ENCODE results near the gene LTBP3. TPM values are rescaled to one million over a fixed set of nuclear protein-coding genes. Genes with fewer than 3 reads are reported as not detected.

The LTBP3 gene
- total and polyA plus RNA-seq, 2 donors from 2014 or later = 61.6 to 165 TPM

DNA sequence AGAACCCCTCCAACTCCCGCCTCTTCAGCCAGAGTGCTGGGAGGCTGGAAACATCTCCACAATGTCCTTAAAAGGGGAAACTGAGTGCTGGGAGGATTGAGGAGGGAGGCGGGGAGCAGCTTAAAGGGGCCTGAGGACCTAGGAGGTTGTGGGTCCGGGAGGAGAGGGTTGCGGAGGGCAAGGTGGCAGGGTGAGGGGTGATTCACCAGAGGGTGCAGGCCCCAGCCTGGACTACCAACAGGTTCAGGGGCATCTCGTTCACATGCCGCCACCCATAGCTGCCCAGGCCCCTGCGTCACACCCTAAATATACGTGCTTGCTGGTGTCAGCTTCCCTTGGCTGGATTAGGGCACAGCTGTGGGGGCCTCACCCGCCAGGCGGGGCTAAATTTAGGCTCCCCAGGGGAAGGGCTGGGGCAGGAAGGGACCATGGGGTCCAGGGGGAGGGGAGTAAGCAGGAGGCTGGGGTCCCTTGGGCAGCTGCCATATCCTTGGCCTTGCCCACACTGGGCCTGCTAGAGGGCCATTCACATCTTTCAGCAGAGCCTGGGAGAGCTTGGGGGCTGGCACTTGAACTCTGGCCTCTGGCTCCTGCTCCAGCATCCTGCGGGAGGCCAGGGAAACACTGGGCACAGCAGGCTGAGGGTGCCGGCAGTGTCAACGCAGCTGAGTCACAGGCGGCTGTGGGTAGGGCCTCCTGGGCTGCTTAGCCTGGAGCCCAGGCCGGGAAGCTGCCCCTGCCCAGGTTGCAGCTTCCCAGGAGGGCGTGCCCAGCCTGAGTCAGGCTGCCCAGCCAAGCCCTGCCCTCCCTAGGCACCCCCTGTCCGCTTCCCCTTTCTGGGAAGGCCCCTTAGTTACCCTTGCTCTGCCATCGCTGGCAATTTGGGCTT is 19.0 kb upstream of the LTBP3 start:
- TF ChIP-seq CTCF (IDR thresholded peaks at IDR 0.05; ENCODE audit: borderline replicate concordance, extremely low read depth, insufficient read depth) = no peak
- intact Hi-C loops (cut with DNase I) = no loop called here
- DNase-seq (peak in 1 of 5 donors; percentile 93), FAIRE-seq (no peak)
- Histone ChIP-seq H3K9me3 (ENCODE audit: control insufficient read depth in 2 of 3, insufficient read depth in 1 of 3, low read length in 3 of 3) (no peaks in the 10 kb centered on the region), H3K4me1 (ENCODE audit: control insufficient read depth in 2 of 3, insufficient read depth in 2 of 3, low read depth in 1 of 3, low read length in 3 of 3) (peaks cover 0 to 31% (median 6%) of the 10 kb centered on the region in 3 donors), H3K27ac (ENCODE audit: low read depth in 2 of 2, low read length in 2 of 2) (peak overlapping the region; percentile 59 to 85), H3K4me3 (ENCODE audit: low read length in 3 of 3) (peak overlapping the region in 1 of 3 donors; percentile 59), H3K36me3 (ENCODE audit: control insufficient read depth in 2 of 3, insufficient read depth in 3 of 3, low read length in 3 of 3) (peaks cover 0 to 5% (median 0%) of the 10 kb centered on the region in 3 donors), H3K27me3 (ENCODE audit: control insufficient read depth, insufficient read depth, low read length) (no peaks in the 10 kb centered on the region), H3K9ac (ENCODE audit: low read length in 3 of 3) (peak overlapping the region in 2 of 3 donors; percentile 24 to 51)

DNA sequence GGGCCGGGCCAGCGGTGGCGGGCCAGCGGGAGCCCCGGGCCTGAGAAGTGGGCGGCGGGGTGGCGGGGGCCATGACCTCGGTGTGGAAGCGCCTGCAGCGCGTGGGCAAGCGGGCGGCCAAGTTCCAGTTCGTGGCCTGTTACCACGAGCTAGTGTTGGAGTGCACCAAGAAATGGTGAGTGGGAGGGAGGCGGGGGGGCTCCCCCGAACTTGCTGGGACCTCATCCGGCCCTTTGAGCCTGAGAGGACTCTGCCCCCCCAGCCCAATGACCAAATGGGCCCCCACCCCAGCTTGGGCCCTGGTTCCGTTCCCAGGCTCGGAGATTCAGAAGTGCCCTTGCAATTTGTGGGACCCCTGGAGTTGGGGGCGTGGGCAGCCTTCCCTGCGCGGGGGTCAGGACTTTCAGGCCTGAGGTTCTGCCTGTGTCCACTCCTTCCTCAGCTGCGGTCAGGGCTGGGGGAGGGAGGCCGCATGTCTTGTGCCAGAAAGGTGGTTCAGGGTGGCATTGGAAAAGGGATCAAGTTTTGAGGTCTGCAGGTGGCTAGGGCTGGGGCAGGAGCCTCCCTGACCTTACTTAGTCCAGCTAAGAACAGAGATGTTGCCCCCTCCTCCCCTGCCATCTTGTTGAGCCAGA is 18.2 kb upstream of the LTBP3 start:
- H3K4me1 ChIP-seq (ENCODE audit: control insufficient read depth in 2 of 3, insufficient read depth in 2 of 3, low read depth in 1 of 3, low read length in 3 of 3) = peaks cover 0 to 38% (median 13%) of the 10 kb centered on the region in 3 donors
- H3K9me3 ChIP-seq (ENCODE audit: control insufficient read depth in 2 of 3, insufficient read depth in 1 of 3, low read length in 3 of 3) = no peaks in the 10 kb centered on the region
- no peaks in the 10 kb centered on the region for H3K27me3 ChIP-seq (ENCODE audit: control insufficient read depth, insufficient read depth, low read length)
- peak overlapping the region in 2 of 3 donors; percentile 17 to 51 for H3K9ac ChIP-seq (ENCODE audit: low read length in 3 of 3)
- no peak for TF ChIP-seq CTCF (IDR thresholded peaks at IDR 0.05; ENCODE audit: borderline replicate concordance, extremely low read depth, insufficient read depth)
- peaks cover 0 to 5% (median 0%) of the 10 kb centered on the region in 3 donors for H3K36me3 ChIP-seq (ENCODE audit: control insufficient read depth in 2 of 3, insufficient read depth in 3 of 3, low read length in 3 of 3)
- no peak for FAIRE-seq
- intact Hi-C loops (cut with DNase I) = no loop called here
- DNase-seq = peak in 2 of 5 donors; percentile 79 to 89
- H3K4me3 ChIP-seq (ENCODE audit: low read length in 3 of 3) = peak overlapping the region in 2 of 3 donors; percentile 50 to 59
- peak overlapping the region; percentile 59 to 85 for H3K27ac ChIP-seq (ENCODE audit: low read depth in 2 of 2, low read length in 2 of 2)

DNA sequence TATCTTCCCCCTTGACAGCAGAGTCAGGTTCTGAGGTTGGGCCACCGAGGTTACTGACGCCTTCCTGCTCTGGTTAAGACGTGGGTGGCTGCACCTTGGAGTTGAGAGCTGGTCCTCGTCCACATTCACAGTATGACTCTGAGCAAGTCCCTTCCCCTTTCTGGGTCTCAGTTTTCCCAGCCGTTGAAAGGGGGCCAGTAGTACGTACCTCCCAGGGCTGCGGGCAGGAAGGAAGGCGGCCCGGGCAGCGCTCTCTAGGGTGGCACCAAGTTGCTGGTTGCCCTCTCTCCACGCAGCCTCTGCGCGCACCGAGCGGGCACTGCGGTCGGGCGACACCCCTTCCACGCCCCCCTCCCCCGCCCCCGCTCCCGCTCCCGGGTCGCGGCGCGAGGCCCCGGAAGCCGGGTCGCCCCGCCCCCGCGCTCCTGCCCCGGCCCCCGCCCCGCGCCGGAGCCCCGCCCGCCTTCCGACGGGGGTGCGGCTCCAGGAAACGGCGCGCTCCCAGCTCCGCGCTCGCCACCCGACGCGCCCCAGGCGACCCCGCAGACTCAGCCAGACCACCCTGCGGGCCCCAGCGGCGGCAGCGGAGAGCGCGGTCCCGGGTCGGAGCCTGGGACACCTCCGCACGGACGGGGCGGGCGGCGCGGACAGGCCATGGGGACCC is 17.5 kb upstream of the LTBP3 start, which contains the start of gene EHBP1L1:
Gene EHBP1L1 (plus strand): TSS at position 486 of the 664 bp plus-strand sequence. CDS start 250 bp downstream, outside the sequence.
- H3K27ac ChIP-seq (ENCODE audit: low read depth in 2 of 2, low read length in 2 of 2) = peak within 1 kb of the TSS; percentile 85 to 89
- intact Hi-C loops (cut with DNase I) = no loop called here
- DNase-seq (peak in 3 of 5 donors; percentile 75 to 90 (median 79)), FAIRE-seq (no peak)
- H3K9ac ChIP-seq (ENCODE audit: low read length in 3 of 3) = peak within 1 kb of the TSS in 2 of 3 donors; percentile 48 to 77
- no peaks in the 10 kb centered on the region for H3K27me3 ChIP-seq (ENCODE audit: control insufficient read depth, insufficient read depth, low read length)
- peak within 1 kb of the TSS; percentile 2 to 80 (median 68) for H3K4me3 ChIP-seq (ENCODE audit: low read length in 3 of 3)
- H3K4me1 ChIP-seq (ENCODE audit: control insufficient read depth in 2 of 3, insufficient read depth in 2 of 3, low read depth in 1 of 3, low read length in 3 of 3) = peaks cover 0 to 45% (median 19%) of the 10 kb centered on the region in 3 donors
- H3K36me3 ChIP-seq (ENCODE audit: control insufficient read depth in 2 of 3, insufficient read depth in 3 of 3, low read length in 3 of 3) = peaks cover 0 to 5% (median 0%) of the 10 kb centered on the region in 3 donors
- no peaks in the 10 kb centered on the region for H3K9me3 ChIP-seq (ENCODE audit: control insufficient read depth in 2 of 3, insufficient read depth in 1 of 3, low read length in 3 of 3)
- no peak for TF ChIP-seq CTCF (IDR thresholded peaks at IDR 0.05; ENCODE audit: borderline replicate concordance, extremely low read depth, insufficient read depth)

Measured in kidney (tissue), 14 donors.